Ishikawa (cell line): ENCODE data around the gene CDH24.

ENCODE experiments used
- CEBPB ChIP-seq: IDR thresholded peaks from 2 replicates; pipeline ENCODE4 v1.6.1; 2012
- CREB1 ChIP-seq: IDR thresholded peaks from 2 replicates; pipeline ENCODE4 v1.6.1; 2012; ENCODE audit warnings: low read depth
- EGR1 ChIP-seq: IDR thresholded peaks from 2 replicates; pipeline ENCODE4 v1.6.1; 2012
- EP300 ChIP-seq: IDR thresholded peaks from 2 replicates; pipeline ENCODE4 v1.6.1; 2012; ENCODE audit warnings: borderline replicate concordance
- NFIC ChIP-seq: IDR thresholded peaks from 2 replicates; pipeline ENCODE4 v1.6.1; 2012
- RAD21 ChIP-seq: IDR thresholded peaks from 2 replicates; pipeline ENCODE4 v1.6.1; 2012; ENCODE audit warnings: low read depth
- TAF1 ChIP-seq: IDR thresholded peaks from 2 replicates; pipeline ENCODE4 v1.6.1; 2012; ENCODE audit warnings: low read depth, mild to moderate bottlenecking
- YY1 ChIP-seq: IDR thresholded peaks from 2 replicates; pipeline ENCODE4 v1.6.1; 2012; ENCODE audit warnings: low read depth
- TF ChIP-seq, protein P1 (sequence below): IDR thresholded peaks from 2 replicates; pipeline ENCODE4 v1.6.1; 2012; ENCODE audit warnings: low read depth, mild to moderate bottlenecking
- TF ChIP-seq, protein P2 (sequence below): IDR thresholded peaks from 2 replicates; pipeline ENCODE4 v1.6.1; 2012
- TF ChIP-seq, protein P3 (sequence below): IDR thresholded peaks from 2 replicates; pipeline ENCODE4 v1.6.1; 2012

DNA sequence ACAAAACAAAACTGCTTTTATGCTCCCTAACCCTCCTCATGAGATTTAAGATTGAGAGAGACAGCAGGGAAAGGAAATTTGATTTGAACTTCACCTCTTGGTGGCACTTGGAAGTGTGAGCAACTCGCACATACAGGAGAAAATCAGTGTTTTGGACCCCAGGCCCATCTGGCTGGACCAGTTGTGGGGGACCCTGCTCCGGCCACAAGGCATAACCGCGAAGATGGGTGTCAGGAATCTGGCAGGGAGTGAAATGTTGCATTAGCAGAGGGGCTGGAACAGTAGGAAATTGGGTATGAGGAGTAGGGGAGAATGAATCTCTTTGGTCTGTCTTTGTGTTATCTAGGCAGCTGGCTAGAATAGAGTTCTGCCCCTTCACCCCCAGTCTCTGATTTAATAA, 46.3 kb upstream of the CDH24 start:
- TF ChIP-seq EP300 (no peak), RAD21 (no peak), TAF1 (no peak), NFIC (no peak), YY1 (no peak), EGR1 (no peak), CREB1 (no peak), CEBPB (no peak)
- TF ChIP-seq, protein P1, sequence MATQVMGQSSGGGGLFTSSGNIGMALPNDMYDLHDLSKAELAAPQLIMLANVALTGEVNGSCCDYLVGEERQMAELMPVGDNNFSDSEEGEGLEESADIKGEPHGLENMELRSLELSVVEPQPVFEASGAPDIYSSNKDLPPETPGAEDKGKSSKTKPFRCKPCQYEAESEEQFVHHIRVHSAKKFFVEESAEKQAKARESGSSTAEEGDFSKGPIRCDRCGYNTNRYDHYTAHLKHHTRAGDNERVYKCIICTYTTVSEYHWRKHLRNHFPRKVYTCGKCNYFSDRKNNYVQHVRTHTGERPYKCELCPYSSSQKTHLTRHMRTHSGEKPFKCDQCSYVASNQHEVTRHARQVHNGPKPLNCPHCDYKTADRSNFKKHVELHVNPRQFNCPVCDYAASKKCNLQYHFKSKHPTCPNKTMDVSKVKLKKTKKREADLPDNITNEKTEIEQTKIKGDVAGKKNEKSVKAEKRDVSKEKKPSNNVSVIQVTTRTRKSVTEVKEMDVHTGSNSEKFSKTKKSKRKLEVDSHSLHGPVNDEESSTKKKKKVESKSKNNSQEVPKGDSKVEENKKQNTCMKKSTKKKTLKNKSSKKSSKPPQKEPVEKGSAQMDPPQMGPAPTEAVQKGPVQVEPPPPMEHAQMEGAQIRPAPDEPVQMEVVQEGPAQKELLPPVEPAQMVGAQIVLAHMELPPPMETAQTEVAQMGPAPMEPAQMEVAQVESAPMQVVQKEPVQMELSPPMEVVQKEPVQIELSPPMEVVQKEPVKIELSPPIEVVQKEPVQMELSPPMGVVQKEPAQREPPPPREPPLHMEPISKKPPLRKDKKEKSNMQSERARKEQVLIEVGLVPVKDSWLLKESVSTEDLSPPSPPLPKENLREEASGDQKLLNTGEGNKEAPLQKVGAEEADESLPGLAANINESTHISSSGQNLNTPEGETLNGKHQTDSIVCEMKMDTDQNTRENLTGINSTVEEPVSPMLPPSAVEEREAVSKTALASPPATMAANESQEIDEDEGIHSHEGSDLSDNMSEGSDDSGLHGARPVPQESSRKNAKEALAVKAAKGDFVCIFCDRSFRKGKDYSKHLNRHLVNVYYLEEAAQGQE: no peak
- TF ChIP-seq, protein P2, sequence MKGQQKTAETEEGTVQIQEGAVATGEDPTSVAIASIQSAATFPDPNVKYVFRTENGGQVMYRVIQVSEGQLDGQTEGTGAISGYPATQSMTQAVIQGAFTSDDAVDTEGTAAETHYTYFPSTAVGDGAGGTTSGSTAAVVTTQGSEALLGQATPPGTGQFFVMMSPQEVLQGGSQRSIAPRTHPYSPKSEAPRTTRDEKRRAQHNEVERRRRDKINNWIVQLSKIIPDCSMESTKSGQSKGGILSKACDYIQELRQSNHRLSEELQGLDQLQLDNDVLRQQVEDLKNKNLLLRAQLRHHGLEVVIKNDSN: no peak
- TF ChIP-seq, protein P3, sequence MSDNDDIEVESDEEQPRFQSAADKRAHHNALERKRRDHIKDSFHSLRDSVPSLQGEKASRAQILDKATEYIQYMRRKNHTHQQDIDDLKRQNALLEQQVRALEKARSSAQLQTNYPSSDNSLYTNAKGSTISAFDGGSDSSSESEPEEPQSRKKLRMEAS: no peak
